Pancreas (tissue), 10 donors: ENCODE measurements around the gene PROX2. TPM values are rescaled to one million over a fixed set of nuclear protein-coding genes. Genes with fewer than 3 reads are reported as not detected.

Experiments
- ATAC-seq, 4 donors: fragments of 200-7000 bp; cut with Tn5 transposase; one replicate each; pipeline versions ENCODE4 v1.8.0 to v1.9.1; 2020; ENCODE audit warnings: mild to moderate bottlenecking in 4 of 4, moderate library complexity in 4 of 4
- DNase-seq, 6 donors: peaks; one replicate each; pipeline ENCODE4 v3.0.0-alpha.2; 2020
- FAIRE-seq: peaks from 2 replicates; lab custom pipeline; 2012; peaks lifted over from hg19 to GRCh38; lab: Jason Lieb, UNC
- H3K27ac ChIP-seq, 4 donors: fragments of 200-600 bp; sonication (generic); 1 replicate in 3 of 4; 2 replicates in 1 of 4; pipeline versions ENCODE4 v1.5.0 to v1.8.0; 2020
- H3K27me3 ChIP-seq, 4 donors: fragments of 200-600 bp; one replicate each; pipeline ENCODE4 v1.8.0; 2021
- H3K36me3 ChIP-seq, 3 donors: fragments of 200-600 bp; sonication (generic) in 1 of 3; one replicate each; pipeline versions ENCODE4 v1.5.0 to v1.8.0; 2020 to 2021
- H3K4me1 ChIP-seq, 3 donors: fragments of 200-600 bp; one replicate each; pipeline ENCODE4 v1.8.0; 2021
- H3K4me3 ChIP-seq, 4 donors: fragments of 200-600 bp; sonication (generic) in 2 of 4; one replicate each; pipeline versions ENCODE4 v1.5.0 to v1.8.0; 2020 to 2021
- H3K9me3 ChIP-seq, 4 donors: fragments of 200-600 bp; one replicate each; pipeline ENCODE4 v1.8.0; 2021
- CTCF ChIP-seq, 4 donors: fragments of 200-600 bp; sonication (generic) in 3 of 4; IDR thresholded peaks; one replicate each; pipeline versions ENCODE4 v1.5.0 to v1.8.0; 2021; ENCODE audit warnings: antibody characterized with exemption in 4 of 4
- WGBS, 2 donors: extraction: QIAGEN DNeasy Blood & Tissue Kit; methylation state at CpG; one replicate each; pipeline ENCODE4 v1.1.7; 2013; 5-methylcytosine and 5-hydroxymethylcytosine counted together
- intact Hi-C, 3 donors: fragments of 100-400 bp; cut with DNase I; formaldehyde crosslinking; loops; one replicate each; pipeline versions ENCODE4 v1.11.1 to v1.14.2; 2022
- polyA plus RNA-seq, 2 donors: library from polyadenylated mRNA; stranded (reverse); fragments of 200-250 nt; gene quantifications; one replicate each; pipeline ENCODE4 v1.2.3, GENCODE V29; 2013
- total RNA-seq, 6 donors: library from RNA; stranded (reverse); fragmentation: NEBNext Ultra II Directional in 4 of 6; extraction: Animal tissue kit (Norgen Biotek cat#: 25700) in 4 of 6; gene quantifications; one replicate each; pipeline versions ENCODE4 v1.2.1 to v1.2.4, GENCODE V29; 2021 to 2023
- donor health status: healthy with polysubstance abuse.
- donor health status: DM: no; HTN: no; CAD: no; lungs with moderate emphysema.
- donor health status: DM: no; HTN: no; CAD: no.
- donor health status: control.
- donor health status: control.
- donor health status: Bipolar disorder and iron deficiency.
- donor health status: DM: yes; HTN: yes; CAD: no.
- donor health status: DM: no; HTN: no; CAD: no.
- donor health status: DM: no; HTN: no; CAD: no.
- donor health status: DM: yes; HTN: yes; CAD: no.

Gene PROX2
- total and polyA plus RNA-seq, 8 donors, result not detected

DNA sequence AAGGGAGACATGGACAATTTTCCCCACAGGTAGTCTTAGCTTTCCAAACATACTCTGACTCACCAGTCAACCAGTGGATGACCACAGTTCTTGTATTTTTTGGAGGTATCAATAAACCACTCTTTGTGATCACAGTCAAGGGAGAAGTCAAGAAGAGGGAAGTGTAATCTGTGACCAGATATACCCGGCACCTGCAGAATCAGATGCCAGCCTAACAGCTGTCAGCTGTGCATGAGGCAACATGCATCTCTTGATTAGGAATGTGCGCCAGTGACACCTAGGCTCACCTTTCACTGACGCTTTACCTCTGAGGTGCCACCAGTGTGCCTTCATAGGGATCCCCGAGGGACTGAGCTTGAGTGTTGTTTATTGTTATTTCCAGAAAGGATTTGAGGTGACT lies 20.0 kb downstream of the PROX2 start:
- DNase-seq (no peak), FAIRE-seq (no peak), ATAC-seq (no peak)
- TF ChIP-seq CTCF (IDR thresholded peaks at IDR 0.05), result no peak
- no peaks in the 10 kb centered on the region for H3K9me3 ChIP-seq
- H3K4me3 ChIP-seq, result no peak overlapping the region
- no peaks in the 10 kb centered on the region for H3K27me3 ChIP-seq
- no peak overlapping the region for H3K27ac ChIP-seq
- intact Hi-C loops, result loop anchor here in 1 of 3 donors (5.0 kb wide), 1 partner anchor 51 kb away; no protein-coding TSS in a partner anchor
- 69 to 89% methylated on average over 4 of the region's 4 CpGs for WGBS, 2 donors
- H3K4me1 ChIP-seq, result no peaks in the 10 kb centered on the region
- no peaks in the 10 kb centered on the region for H3K36me3 ChIP-seq

DNA sequence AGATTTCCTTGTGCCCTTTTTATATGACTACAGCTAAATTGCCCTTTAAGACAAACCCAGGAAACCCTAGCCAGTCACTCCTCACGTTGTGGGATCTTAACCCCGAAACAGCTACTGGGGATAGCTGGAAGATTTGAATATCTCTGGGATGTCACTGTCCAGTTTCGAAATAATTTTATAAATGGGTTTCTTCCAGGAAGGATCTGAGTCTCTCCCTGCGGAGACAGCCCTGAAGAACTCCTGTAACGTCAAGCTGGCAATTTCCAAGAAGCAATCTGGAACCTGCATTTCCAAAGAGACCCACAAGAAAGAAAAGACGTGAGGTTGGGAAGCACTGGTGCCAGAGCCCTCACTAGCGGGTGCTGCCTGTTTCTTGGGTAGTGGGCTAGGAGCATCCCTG lies 20.9 kb downstream of the PROX2 start:
- Histone ChIP-seq H3K9me3 (no peaks in the 10 kb centered on the region), H3K27me3 (no peaks in the 10 kb centered on the region), H3K27ac (no peak overlapping the region), H3K36me3 (no peaks in the 10 kb centered on the region), H3K4me1 (no peaks in the 10 kb centered on the region), H3K4me3 (no peak overlapping the region)
- DNase-seq (no peak), ATAC-seq (no peak), FAIRE-seq (no peak)
- intact Hi-C loops, result loop anchor here in 1 of 3 donors (5.0 kb wide), 1 partner anchor 52 kb away; no protein-coding TSS in a partner anchor
- no peak for TF ChIP-seq CTCF (IDR thresholded peaks at IDR 0.05)
- 68 to 81% methylated on average over 7 of the region's 7 CpGs for WGBS, 2 donors

- DNase-seq (no peak), ATAC-seq (peak in 3 of 4 donors; percentile 7 to 30 (median 12)), FAIRE-seq (no peak)
- Histone ChIP-seq H3K27ac (peak overlapping the region in 2 of 4 donors; percentile 12 to 45), H3K36me3 (no peaks in the 10 kb centered on the region), H3K4me1 (no peaks in the 10 kb centered on the region), H3K4me3 (no peak overlapping the region), H3K9me3 (no peaks in the 10 kb centered on the region), H3K27me3 (no peaks in the 10 kb centered on the region)
- 33 to 44% methylated on average over 4 of the region's 4 CpGs for WGBS, 2 donors
- intact Hi-C loops, result no loop called here
- TF ChIP-seq CTCF (IDR thresholded peaks at IDR 0.05), result no peak
These were observed 22.4 kb downstream of the PROX2 start for GRCh38 chr14:74853581-74853980.

GRCh38 chr14:74852922-74853530 lies 22.9 kb downstream of the PROX2 start:
- ATAC-seq (peak; percentile 22 to 81 (median 68)), DNase-seq (no peak), FAIRE-seq (no peak)
- no peak overlapping the region for H3K4me3 ChIP-seq
- H3K27ac ChIP-seq, result peak overlapping the region in 2 of 4 donors; percentile 12 to 45
- whole genome bisulfite sequencing, 2 donors, result 37 to 53% methylated on average over 2 of the region's 2 CpGs
- H3K36me3 ChIP-seq, result no peaks in the 10 kb centered on the region
- no peaks in the 10 kb centered on the region for H3K4me1 ChIP-seq
- no peaks in the 10 kb centered on the region for H3K9me3 ChIP-seq
- H3K27me3 ChIP-seq, result no peaks in the 10 kb centered on the region
- no peak for TF ChIP-seq CTCF (IDR thresholded peaks at IDR 0.05)
- intact Hi-C loops, result no loop called here

DNA sequence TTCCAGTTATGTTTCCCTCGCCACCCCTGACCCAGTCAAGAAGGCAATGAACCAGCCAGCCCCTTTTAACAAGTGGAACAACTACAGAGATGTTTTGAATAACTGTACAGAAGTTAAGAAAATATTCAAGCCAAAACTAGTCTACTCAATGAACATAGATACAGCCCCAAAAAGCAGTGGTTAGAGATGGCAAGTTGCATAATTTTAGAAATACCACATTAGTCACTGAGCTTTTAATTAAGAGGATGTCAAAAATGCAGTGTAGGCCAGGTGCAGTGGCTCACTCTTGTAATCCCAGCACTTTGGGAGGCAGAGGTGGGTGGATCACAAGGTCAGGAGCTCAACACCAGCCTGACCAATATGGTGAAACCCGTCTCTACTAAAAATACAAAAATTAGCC lies 27.2 kb downstream of the PROX2 start:
- no peak overlapping the region for H3K27ac ChIP-seq
- intact Hi-C loops, result no loop called here
- no peak overlapping the region for H3K4me3 ChIP-seq
- no peak for FAIRE-seq
- H3K27me3 ChIP-seq, result no peaks in the 10 kb centered on the region
- ATAC-seq, result no peak
- H3K4me1 ChIP-seq, result no peaks in the 10 kb centered on the region
- no peaks in the 10 kb centered on the region for H3K9me3 ChIP-seq
- 83 to 94% methylated on average over 2 of the region's 2 CpGs for WGBS, 2 donors
- no peak for TF ChIP-seq CTCF (IDR thresholded peaks at IDR 0.05)
- H3K36me3 ChIP-seq, result no peaks in the 10 kb centered on the region
- DNase-seq, result no peak
